Measurements from ENCODE around the gene KIF3C. TPM values are rescaled to one million over a fixed set of nuclear protein-coding genes. Genes with fewer than 3 reads are reported as not detected.

The KIF3C gene
- total and polyA plus RNA-seq, 10 of the 15 experiments (the other 5 are each of a cell fraction or from before 2014, with no cell fraction given) = 0.10 to 0.63 (median 0.46) TPM

DNA sequence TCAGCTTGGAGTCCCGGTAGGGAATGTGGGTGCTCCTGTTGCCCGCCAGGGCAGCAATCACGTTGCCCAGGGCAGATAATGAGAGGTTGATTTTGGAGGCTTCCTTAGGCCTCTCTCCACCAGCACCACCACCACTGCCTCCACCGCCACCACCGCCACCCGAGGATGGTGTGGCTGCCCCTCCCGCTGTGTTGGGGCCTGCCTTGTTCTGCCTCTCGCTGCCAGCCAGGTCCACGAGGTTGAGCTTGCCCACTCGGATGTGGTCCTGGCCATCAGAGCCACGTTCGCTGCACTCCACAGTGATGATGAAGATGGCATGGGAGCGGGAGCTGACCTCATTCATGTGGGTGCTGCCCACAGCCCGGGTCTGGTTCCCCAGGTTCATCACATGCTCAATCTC lies 1.3 kb downstream of the KIF3C start:
- WGBS (ENCODE audit: insufficient coverage, insufficient replicate concordance, low lambda C conversion rate, missing lambda C conversion rate) = 79% methylated on average over 14 of the region's 14 CpGs
- SMC1A ChIA-PET (ENCODE audit: uncharacterized antibody, unreplicated experiment) = no interaction called here
- intact Hi-C loops (cut with micrococcal nuclease; ENCODE audit: unreplicated experiment) (no loop called here), in situ Hi-C loops (cut with MboI) (no loop called here)
- Histone ChIP-seq H3K27ac (ENCODE audit: control insufficient read depth, insufficient read depth) (no peak overlapping the region), H4K20me1 (ENCODE audit: control insufficient read depth, insufficient read depth) (no peaks in the 10 kb centered on the region), H2AFZ (ENCODE audit: control insufficient read depth, low read depth, low read length) (no peak overlapping the region), H3K9me3 (replicated peaks; ENCODE audit: control insufficient read depth, insufficient read depth, low read length) (no peaks in the 10 kb centered on the region), H3K36me3 (ENCODE audit: control insufficient read depth in 2 of 2, insufficient read depth in 2 of 2, low read length in 1 of 2) (no peaks in the 10 kb centered on the region), H3K4me1 (ENCODE audit: control insufficient read depth, insufficient read depth, low read length) (no peaks in the 10 kb centered on the region), H3K4me3 (no peak overlapping the region), H3K4me2 (ENCODE audit: control insufficient read depth, insufficient read depth) (no peak overlapping the region), H3K79me2 (ENCODE audit: control insufficient read depth, insufficient read depth, low read length) (no peaks in the 10 kb centered on the region), H3K27me3 (replicated peaks in 1 of 2; ENCODE audit: control insufficient read depth in 2 of 2, insufficient read depth in 2 of 2, low read length in 1 of 2) (no peaks in the 10 kb centered on the region), H3K9ac (ENCODE audit: control insufficient read depth, insufficient read depth, low read length) (no peak overlapping the region)
- ATAC-seq = no peak
- CTCF ChIA-PET = interaction anchor here (2.0 kb wide), 1 partner anchor 11 kb away, joined by 5 read pairs; no protein-coding TSS in a partner anchor
- POLR2A ChIA-PET = no interaction called here
- no peak for DNase-seq (ENCODE audit: low read depth, low spot score)
- TF ChIP-seq ZNF217 (IDR thresholded peaks at IDR 0.05) (no peak), TAF1 (IDR thresholded peaks at IDR 0.05; ENCODE audit: borderline replicate concordance, low read depth, low read length) (no peak)
- no peak for FAIRE-seq
- no TSS peak for BruUV-seq (replicated peaks)
- RAD21 ChIA-PET (ENCODE audit: unreplicated experiment) = interaction anchor here (1.7 kb wide), 1 partner anchor 11 kb away, joined by 5 read pairs; no protein-coding TSS in a partner anchor

DNA sequence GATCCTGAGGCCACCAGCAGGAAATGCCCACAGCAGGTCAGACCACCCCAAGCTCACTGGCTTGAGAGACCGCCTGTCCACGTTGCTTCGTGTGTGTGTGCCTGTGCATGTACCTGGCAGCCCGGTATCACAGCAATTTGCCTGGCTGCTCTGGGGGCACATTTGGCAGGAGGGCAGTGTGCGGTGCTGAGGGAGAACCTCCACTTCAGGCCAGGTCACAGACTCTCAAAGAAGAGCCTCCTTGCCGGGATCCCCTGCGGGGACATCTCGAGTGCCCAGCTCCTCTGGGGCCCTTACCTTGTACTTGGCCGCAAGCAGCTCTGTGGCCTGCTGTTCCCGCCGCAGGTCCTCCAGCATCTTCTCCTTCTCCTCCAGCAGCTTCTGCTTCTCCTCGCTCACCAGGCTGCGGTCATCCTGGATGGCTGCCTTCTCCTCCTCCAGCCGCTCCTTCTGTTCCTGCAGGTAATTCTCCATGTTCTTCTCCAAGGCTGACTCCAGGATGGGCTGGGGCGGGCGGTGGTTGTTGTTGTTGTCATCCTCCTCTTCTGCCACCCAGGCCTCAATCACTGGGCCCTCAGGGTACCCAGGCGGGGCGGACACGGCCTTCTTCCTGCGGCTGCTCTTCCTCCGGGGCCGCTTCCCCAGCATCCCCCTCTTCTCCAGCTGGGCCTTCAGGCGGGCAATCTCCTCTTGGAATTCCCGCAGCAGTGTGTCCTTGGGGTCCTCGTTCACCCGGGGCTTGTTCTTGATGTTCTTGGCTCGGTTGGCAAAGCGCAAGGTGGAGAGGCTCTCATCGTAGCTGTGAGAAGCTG lies 2.0 kb downstream of the KIF3C start:
- ChIA-PET SMC1A (ENCODE audit: uncharacterized antibody, unreplicated experiment) (interaction anchor here (1.3 kb wide), 1 partner anchor 169 kb away, joined by 4 read pairs; no protein-coding TSS in a partner anchor), POLR2A (no interaction called here), CTCF (interaction anchor here (2.0 kb wide), 1 partner anchor 11 kb away, joined by 5 read pairs; no protein-coding TSS in a partner anchor), RAD21 (ENCODE audit: unreplicated experiment) (no interaction called here)
- intact Hi-C loops (cut with micrococcal nuclease; ENCODE audit: unreplicated experiment) = no loop called here
- BruUV-seq (replicated peaks) = no TSS peak
- Histone ChIP-seq H3K27ac (ENCODE audit: control insufficient read depth, insufficient read depth) (no peak overlapping the region), H3K27me3 (replicated peaks in 1 of 2; ENCODE audit: control insufficient read depth in 2 of 2, insufficient read depth in 2 of 2, low read length in 1 of 2) (no peaks in the 10 kb centered on the region), H4K20me1 (ENCODE audit: control insufficient read depth, insufficient read depth) (no peaks in the 10 kb centered on the region), H2AFZ (ENCODE audit: control insufficient read depth, low read depth, low read length) (no peak overlapping the region), H3K4me2 (ENCODE audit: control insufficient read depth, insufficient read depth) (no peak overlapping the region), H3K4me3 (no peak overlapping the region), H3K36me3 (ENCODE audit: control insufficient read depth in 2 of 2, insufficient read depth in 2 of 2, low read length in 1 of 2) (no peaks in the 10 kb centered on the region), H3K79me2 (ENCODE audit: control insufficient read depth, insufficient read depth, low read length) (no peaks in the 10 kb centered on the region), H3K9me3 (replicated peaks; ENCODE audit: control insufficient read depth, insufficient read depth, low read length) (no peaks in the 10 kb centered on the region), H3K4me1 (ENCODE audit: control insufficient read depth, insufficient read depth, low read length) (no peaks in the 10 kb centered on the region), H3K9ac (ENCODE audit: control insufficient read depth, insufficient read depth, low read length) (no peak overlapping the region)
- FAIRE-seq = no peak
- 74% methylated on average over 27 of the region's 29 CpGs for WGBS (ENCODE audit: insufficient coverage, insufficient replicate concordance, low lambda C conversion rate, missing lambda C conversion rate)
- in situ Hi-C loops (cut with MboI) = no loop called here
- no peak for ATAC-seq
- DNase-seq (ENCODE audit: low read depth, low spot score) = no peak
- TF ChIP-seq, protein P1, sequence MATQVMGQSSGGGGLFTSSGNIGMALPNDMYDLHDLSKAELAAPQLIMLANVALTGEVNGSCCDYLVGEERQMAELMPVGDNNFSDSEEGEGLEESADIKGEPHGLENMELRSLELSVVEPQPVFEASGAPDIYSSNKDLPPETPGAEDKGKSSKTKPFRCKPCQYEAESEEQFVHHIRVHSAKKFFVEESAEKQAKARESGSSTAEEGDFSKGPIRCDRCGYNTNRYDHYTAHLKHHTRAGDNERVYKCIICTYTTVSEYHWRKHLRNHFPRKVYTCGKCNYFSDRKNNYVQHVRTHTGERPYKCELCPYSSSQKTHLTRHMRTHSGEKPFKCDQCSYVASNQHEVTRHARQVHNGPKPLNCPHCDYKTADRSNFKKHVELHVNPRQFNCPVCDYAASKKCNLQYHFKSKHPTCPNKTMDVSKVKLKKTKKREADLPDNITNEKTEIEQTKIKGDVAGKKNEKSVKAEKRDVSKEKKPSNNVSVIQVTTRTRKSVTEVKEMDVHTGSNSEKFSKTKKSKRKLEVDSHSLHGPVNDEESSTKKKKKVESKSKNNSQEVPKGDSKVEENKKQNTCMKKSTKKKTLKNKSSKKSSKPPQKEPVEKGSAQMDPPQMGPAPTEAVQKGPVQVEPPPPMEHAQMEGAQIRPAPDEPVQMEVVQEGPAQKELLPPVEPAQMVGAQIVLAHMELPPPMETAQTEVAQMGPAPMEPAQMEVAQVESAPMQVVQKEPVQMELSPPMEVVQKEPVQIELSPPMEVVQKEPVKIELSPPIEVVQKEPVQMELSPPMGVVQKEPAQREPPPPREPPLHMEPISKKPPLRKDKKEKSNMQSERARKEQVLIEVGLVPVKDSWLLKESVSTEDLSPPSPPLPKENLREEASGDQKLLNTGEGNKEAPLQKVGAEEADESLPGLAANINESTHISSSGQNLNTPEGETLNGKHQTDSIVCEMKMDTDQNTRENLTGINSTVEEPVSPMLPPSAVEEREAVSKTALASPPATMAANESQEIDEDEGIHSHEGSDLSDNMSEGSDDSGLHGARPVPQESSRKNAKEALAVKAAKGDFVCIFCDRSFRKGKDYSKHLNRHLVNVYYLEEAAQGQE (IDR thresholded peaks at IDR 0.05; ENCODE audit: low read depth, low read length) = no peak
- TF ChIP-seq TCF12 (IDR thresholded peaks at IDR 0.05; ENCODE audit: low read depth, low read length) (no peak), SMAD5 (IDR thresholded peaks at IDR 0.05; ENCODE audit: low read depth) (no peak), HDGF (IDR thresholded peaks at IDR 0.05) (no peak), POLR2AphosphoS5 (IDR thresholded peaks at IDR 0.05; ENCODE audit: low read length) (no peak), EZH2 (IDR thresholded peaks at IDR 0.05; ENCODE audit: borderline replicate concordance, control insufficient read depth, low read depth, low read length) (no peak), ZNF274 (IDR thresholded peaks at IDR 0.05; ENCODE audit: insufficient read depth, insufficient read length) (no peak), JUNB (IDR thresholded peaks at IDR 0.05) (no peak)
- TF ChIP-seq, protein P2, sequence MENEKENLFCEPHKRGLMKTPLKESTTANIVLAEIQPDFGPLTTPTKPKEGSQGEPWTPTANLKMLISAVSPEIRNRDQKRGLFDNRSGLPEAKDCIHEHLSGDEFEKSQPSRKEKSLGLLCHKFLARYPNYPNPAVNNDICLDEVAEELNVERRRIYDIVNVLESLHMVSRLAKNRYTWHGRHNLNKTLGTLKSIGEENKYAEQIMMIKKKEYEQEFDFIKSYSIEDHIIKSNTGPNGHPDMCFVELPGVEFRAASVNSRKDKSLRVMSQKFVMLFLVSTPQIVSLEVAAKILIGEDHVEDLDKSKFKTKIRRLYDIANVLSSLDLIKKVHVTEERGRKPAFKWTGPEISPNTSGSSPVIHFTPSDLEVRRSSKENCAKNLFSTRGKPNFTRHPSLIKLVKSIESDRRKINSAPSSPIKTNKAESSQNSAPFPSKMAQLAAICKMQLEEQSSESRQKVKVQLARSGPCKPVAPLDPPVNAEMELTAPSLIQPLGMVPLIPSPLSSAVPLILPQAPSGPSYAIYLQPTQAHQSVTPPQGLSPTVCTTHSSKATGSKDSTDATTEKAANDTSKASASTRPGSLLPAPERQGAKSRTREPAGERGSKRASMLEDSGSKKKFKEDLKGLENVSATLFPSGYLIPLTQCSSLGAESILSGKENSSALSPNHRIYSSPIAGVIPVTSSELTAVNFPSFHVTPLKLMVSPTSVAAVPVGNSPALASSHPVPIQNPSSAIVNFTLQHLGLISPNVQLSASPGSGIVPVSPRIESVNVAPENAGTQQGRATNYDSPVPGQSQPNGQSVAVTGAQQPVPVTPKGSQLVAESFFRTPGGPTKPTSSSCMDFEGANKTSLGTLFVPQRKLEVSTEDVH (IDR thresholded peaks at IDR 0.05; ENCODE audit: low read depth, partially characterized antibody) = no peak

Measured in GM12878 (cell line).